Measurements from ENCODE around the gene SUN5. TPM values are rescaled to one million over a fixed set of nuclear protein-coding genes. Genes with fewer than 3 reads are reported as not detected.

Gene SUN5
- total RNA-seq, 1 experiment from 2014 or later = not detected

GRCh38 chr20:32934580-32934979 lies 69.7 kb downstream of the SUN5 start:
- Histone ChIP-seq H3K27me3 (no peaks in the 10 kb centered on the region), H3K27ac (no peak overlapping the region), H3K9me3 (replicated peaks) (0 out of 2 replicates have a peak, but pooled peaks cover 5% of the 10 kb centered on the region), H3K4me3 (no peak overlapping the region), H3K36me3 (no peaks in the 10 kb centered on the region), H3K4me1 (no peaks in the 10 kb centered on the region; the same call in 1 of the 2 replicates)
- DNase-seq = peak in 1 of 2 experiments; percentile 26

Other genes with a start within 250 kb of the SUN5 start
- gene DNMT3B, start 242.0 kb downstream of the SUN5 start, total RNA-seq (2014; rRNA removed; shearing (Covaris generic)) = 15.6 TPM in 2 replicates
- 322 and 324 TPM in 2 replicates for gene MAPRE1, start 184.5 kb downstream of the SUN5 start, total RNA-seq (2014; rRNA removed; shearing (Covaris generic))
- gene EFCAB8, start 145.5 kb downstream of the SUN5 start, total RNA-seq (2014; rRNA removed; shearing (Covaris generic)) = 0.28 and 0.58 TPM in 2 replicates
- gene BPIFB2, start 3.3 kb upstream of the SUN5 start, total RNA-seq (2014; rRNA removed; shearing (Covaris generic)) = not detected in 2 replicates
- not detected in 2 replicates for gene BPIFB6, start 27.2 kb upstream of the SUN5 start, total RNA-seq (2014; rRNA removed; shearing (Covaris generic))
- gene BPIFB3, start 49.5 kb upstream of the SUN5 start, total RNA-seq (2014; rRNA removed; shearing (Covaris generic)) = 0.26 and 0.43 TPM in 2 replicates
- gene BPIFB4, start 75.2 kb upstream of the SUN5 start, total RNA-seq (2014; rRNA removed; shearing (Covaris generic)) = 3.2 and 3.9 TPM in 2 replicates
- not detected in 2 replicates for gene BPIFA2, start 163.7 kb upstream of the SUN5 start, total RNA-seq (2014; rRNA removed; shearing (Covaris generic))
- not detected in 2 replicates for gene BPIFA3, start 212.9 kb upstream of the SUN5 start, total RNA-seq (2014; rRNA removed; shearing (Covaris generic))
- gene BPIFA1, start 231.6 kb upstream of the SUN5 start, total RNA-seq (2014; rRNA removed; shearing (Covaris generic)) = not detected in 2 replicates